Diencephalon (tissue), 1 donor: ENCODE data around the gene ENG. TPM values are rescaled to one million over a fixed set of nuclear protein-coding genes. Genes with fewer than 3 reads are reported as not detected.

ENCODE experiments used
- small RNA-seq: library from RNA; depleted of rRNA; stranded (forward); fragments of <200 nt; gene quantifications from one replicate; pipeline ENCODE3, GENCODE V24; 2014
- total RNA-seq: library from RNA; depleted of rRNA; stranded (reverse); fragments of >200 nt; gene quantifications from one replicate; pipeline ENCODE4 v1.2.3, GENCODE V29; 2014

The ENG gene
- total RNA-seq = 1.8 TPM

GRCh38 chr9:127854184-127854806 is at the start of gene ENG:
Gene ENG, minus strand, starts transcription at chr9:127854658. Its CDS starts 303 bp downstream, at chr9:127854355.

GRCh38 chr9:127899128-127899943 is 44.9 kb upstream of the ENG start, which contains the start of gene ST6GALNAC6:
Gene ST6GALNAC6, minus strand, starts transcription at chr9:127899603. Its CDS starts 1,622 bp downstream, at chr9:127897981.

DNA sequence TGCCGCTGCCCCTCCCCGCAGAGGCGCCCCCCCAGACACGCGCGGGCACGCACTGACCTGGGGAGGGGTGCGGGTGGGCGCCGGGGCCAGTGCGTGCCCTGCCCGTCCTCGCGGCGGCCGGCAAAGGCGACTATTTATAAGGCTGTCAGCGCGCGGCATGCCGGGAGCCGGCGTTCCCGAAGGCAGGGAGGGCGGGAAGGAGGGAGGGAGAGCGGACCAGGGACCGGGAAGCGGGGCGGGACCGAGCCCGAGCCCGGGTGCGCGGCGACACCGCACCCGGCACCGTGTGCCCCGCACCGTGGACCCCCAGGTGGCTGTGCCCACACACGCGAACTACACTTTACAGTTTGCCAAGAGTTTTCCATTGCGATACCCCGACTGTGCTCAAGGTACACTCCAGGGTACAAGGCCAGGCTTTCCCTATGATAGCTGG is 23.1 kb upstream of the ENG start, which contains the start of gene AK1:
Gene AK1 (minus strand): TSS at position 110 of the 433 bp plus-strand sequence. CDS start 3,058 bp downstream, outside the sequence.

GRCh38 chr9:127802576-127803443 is 51.6 kb downstream of the ENG start, which contains the start of gene FPGS:
Gene FPGS, plus strand, starts transcription at chr9:127802882. Its CDS starts 43 bp downstream, at chr9:127802925.

GRCh38 chr9:127785933-127786772 is 68.3 kb downstream of the ENG start, which contains the start of gene CDK9:
Gene CDK9, plus strand, starts transcription at chr9:127786034. Its CDS starts 115 bp downstream, at chr9:127786149.

DNA sequence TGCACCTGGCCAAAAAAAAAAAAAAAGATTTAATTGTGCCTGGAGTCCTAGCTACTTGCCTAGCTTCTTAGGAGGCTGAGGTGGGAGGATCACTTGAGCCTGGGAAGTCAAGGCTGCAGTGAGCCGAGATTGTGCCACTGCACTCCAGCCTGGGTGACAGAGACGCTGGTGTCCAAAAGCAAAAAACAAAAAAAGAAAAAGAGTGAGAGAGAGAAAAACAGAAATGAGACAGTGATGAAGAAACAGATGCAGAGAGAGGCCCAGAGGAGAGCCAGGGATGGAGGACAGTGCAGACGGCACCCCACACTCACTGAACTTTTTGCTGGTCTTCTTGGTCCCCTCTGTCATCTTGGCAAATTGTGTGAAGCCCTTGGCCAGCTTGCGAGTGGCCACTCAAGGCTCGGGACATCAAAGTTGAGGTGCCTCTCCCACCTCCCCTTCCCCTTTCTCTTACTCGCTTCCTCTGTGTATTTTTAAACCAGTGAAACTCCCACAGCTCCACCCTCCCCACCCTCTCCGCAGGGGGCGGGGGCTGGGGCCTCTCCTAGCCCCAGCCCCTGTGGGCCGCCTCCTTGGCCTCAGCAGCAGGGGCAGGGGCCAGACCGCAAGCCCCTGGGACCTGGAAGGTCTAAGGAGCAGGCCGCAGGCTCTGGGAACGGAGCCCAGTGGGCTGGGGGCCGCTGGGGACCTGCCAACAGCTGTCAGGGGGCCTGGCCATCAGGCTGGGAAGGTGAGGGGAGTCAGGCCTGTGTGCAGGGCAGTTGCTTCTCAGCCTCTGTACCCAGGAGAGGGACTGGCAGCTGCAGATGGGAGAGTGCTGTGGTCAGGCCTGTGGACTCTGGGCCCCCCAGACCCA is 76.0 kb downstream of the ENG start, which contains the start of gene SH2D3C:
Gene SH2D3C (minus strand): TSS at position 387 of the 856 bp plus-strand sequence. CDS start 39 bp downstream, at position 348.

Small RNAs within 50 kb of the gene (small RNA-seq; reads per million reads assigned to genes)
- gene MIR4672 = not detected
- gene RF00019 = not detected
- not detected for gene RNA5SP296

Other genes starting within 250 kb of the ENG start
- gene STXBP1, start 242.4 kb downstream of the ENG start, total RNA-seq = 119 TPM
- gene CFAP157, start 147.7 kb downstream of the ENG start, total RNA-seq = 3.0 TPM
- gene PTRH1, start 139.0 kb downstream of the ENG start, total RNA-seq = 11.1 TPM
- gene TTC16, start 138.6 kb downstream of the ENG start, total RNA-seq = 0.23 TPM
- gene TOR2A, start 119.4 kb downstream of the ENG start, total RNA-seq = 9.9 TPM
- 9.2 TPM for gene SH2D3C, start 76.0 kb downstream of the ENG start, total RNA-seq
- gene CDK9, start 68.6 kb downstream of the ENG start, total RNA-seq = 48.2 TPM
- 17.3 TPM for gene FPGS, start 51.8 kb downstream of the ENG start, total RNA-seq
- 68.7 TPM for gene AK1, start 23.0 kb upstream of the ENG start, total RNA-seq
- 46.4 TPM for gene ST6GALNAC6, start 44.9 kb upstream of the ENG start, total RNA-seq
- gene ST6GALNAC4, start 62.4 kb upstream of the ENG start, total RNA-seq = 9.9 TPM
- 11.5 TPM for gene PIP5KL1, start 76.1 kb upstream of the ENG start, total RNA-seq
- gene DPM2, start 83.2 kb upstream of the ENG start, total RNA-seq = 15.5 TPM
- gene EEIG1, start 126.3 kb upstream of the ENG start, total RNA-seq = 6.9 TPM
- 7.4 TPM for gene NAIF1, start 212.7 kb upstream of the ENG start, total RNA-seq
- 35.8 TPM for gene SLC25A25, start 213.6 kb upstream of the ENG start, total RNA-seq